ENCODE results near the gene GARNL3. TPM values are rescaled to one million over a fixed set of nuclear protein-coding genes. Genes with fewer than 3 reads are reported as not detected.

GARNL3 gene
- total and polyA plus RNA-seq, 2 experiments from 2014 or later, result 8.7 to 21.9 TPM

GRCh38 chr9:127347831-127348776, 83.5 kb downstream of the GARNL3 start:
- Histone ChIP-seq H3K9me2 (ENCODE audit: insufficient read depth) (no peaks in the 10 kb centered on the region), H3K4me1 (ENCODE audit: insufficient read depth) (no peaks in the 10 kb centered on the region), H3K79me2 (replicated peaks; ENCODE audit: insufficient read depth) (no peaks in the 10 kb centered on the region), H3K4me3 (no peak overlapping the region), H3K36me3 (ENCODE audit: insufficient read depth) (no peaks in the 10 kb centered on the region), H3K4me2 (no peak overlapping the region), H2AFZ (no peak overlapping the region), H3F3A (replicated peaks; ENCODE audit: low read depth) (no peaks in the 10 kb centered on the region), H3K27ac (ENCODE audit: low read depth) (no peak overlapping the region), H4K20me1 (replicated peaks; ENCODE audit: insufficient read depth) (no peaks in the 10 kb centered on the region), H3K27me3 (ENCODE audit: insufficient read depth) (no peaks in the 10 kb centered on the region)
- Mint-ChIP-seq H3K36me3 (ENCODE audit: low read depth) (no peaks in the 10 kb centered on the region), H3K4me3 (no peak overlapping the region), H3K27me3 (ENCODE audit: insufficient read depth, low read depth, poor library complexity) (no peaks in the 10 kb centered on the region), H3K27ac (no peak overlapping the region), H3K4me1 (peaks cover 19% of the 10 kb centered on the region), H3K9me3 (no peaks in the 10 kb centered on the region)
- TF ChIP-seq CTCF (conservative IDR thresholded peaks at IDR 0.05; ENCODE audit: low read depth in 2 of 2), result peak; percentile 33 to 59
- TF ChIP-seq POLR2AphosphoS5 (IDR thresholded peaks at IDR 0.05; ENCODE audit: low read depth), result no peak
- DNase-seq (ENCODE audit: low spot score) (peak; percentile 47), ATAC-seq (peak; percentile 81)

- Histone ChIP-seq H3K27ac (ENCODE audit: low read depth) (no peak overlapping the region), H3K27me3 (ENCODE audit: insufficient read depth) (no peaks in the 10 kb centered on the region), H3K79me2 (replicated peaks; ENCODE audit: insufficient read depth) (no peaks in the 10 kb centered on the region), H4K20me1 (replicated peaks; ENCODE audit: insufficient read depth) (no peaks in the 10 kb centered on the region), H3K9me2 (ENCODE audit: insufficient read depth) (no peaks in the 10 kb centered on the region), H3K4me1 (ENCODE audit: insufficient read depth) (peaks cover 9% of the 10 kb centered on the region; the same call in 1 of the 2 replicates), H3K4me3 (no peak overlapping the region), H2AFZ (no peak overlapping the region), H3K4me2 (no peak overlapping the region), H3K36me3 (ENCODE audit: insufficient read depth) (no peaks in the 10 kb centered on the region), H3F3A (replicated peaks; ENCODE audit: low read depth) (no peaks in the 10 kb centered on the region)
- Mint-ChIP-seq H3K9me3 (no peaks in the 10 kb centered on the region), H3K4me1 (peaks cover 33% of the 10 kb centered on the region), H3K4me3 (no peak overlapping the region), H3K36me3 (ENCODE audit: low read depth) (no peaks in the 10 kb centered on the region), H3K27me3 (ENCODE audit: insufficient read depth, low read depth, poor library complexity) (no peaks in the 10 kb centered on the region), H3K27ac (no peak overlapping the region)
- ATAC-seq (no peak), DNase-seq (ENCODE audit: low spot score) (no peak)
- TF ChIP-seq NANOG (IDR thresholded peaks at IDR 0.05; ENCODE audit: borderline replicate concordance), result no peak
- no peak for TF ChIP-seq ZNF114 (CRISPR knock-in tag; IDR thresholded peaks at IDR 0.05)
- TF ChIP-seq JUNB (IDR thresholded peaks at IDR 0.05; ENCODE audit: unreplicated experiment), result no peak
- TF ChIP-seq ETS1 (IDR thresholded peaks at IDR 0.05), result no peak
- TF ChIP-seq CREB1 (CRISPR knock-in tag; IDR thresholded peaks at IDR 0.05; ENCODE audit: low read depth), result no peak
- no peak for TF ChIP-seq CTCF (conservative IDR thresholded peaks at IDR 0.05; ENCODE audit: low read depth in 2 of 2)
- no peak for TF ChIP-seq REST (IDR thresholded peaks at IDR 0.05; ENCODE audit: unreplicated experiment)
- TF ChIP-seq ZNF331 (CRISPR knock-in tag; IDR thresholded peaks at IDR 0.05; ENCODE audit: low read depth), result no peak
Observed at GRCh38 chr9:127349483-127350113, 85.0 kb downstream of the GARNL3 start.
